Measurements from ENCODE around the gene SLC10A4. TPM values are rescaled to one million over a fixed set of nuclear protein-coding genes. Genes with fewer than 3 reads are reported as not detected.

Gene SLC10A4
- total and polyA plus RNA-seq, 2 of the 8 experiments (the other 6 are each of a cell fraction or from before 2014, with no cell fraction given), result 4.5 to 5.6 TPM

DNA sequence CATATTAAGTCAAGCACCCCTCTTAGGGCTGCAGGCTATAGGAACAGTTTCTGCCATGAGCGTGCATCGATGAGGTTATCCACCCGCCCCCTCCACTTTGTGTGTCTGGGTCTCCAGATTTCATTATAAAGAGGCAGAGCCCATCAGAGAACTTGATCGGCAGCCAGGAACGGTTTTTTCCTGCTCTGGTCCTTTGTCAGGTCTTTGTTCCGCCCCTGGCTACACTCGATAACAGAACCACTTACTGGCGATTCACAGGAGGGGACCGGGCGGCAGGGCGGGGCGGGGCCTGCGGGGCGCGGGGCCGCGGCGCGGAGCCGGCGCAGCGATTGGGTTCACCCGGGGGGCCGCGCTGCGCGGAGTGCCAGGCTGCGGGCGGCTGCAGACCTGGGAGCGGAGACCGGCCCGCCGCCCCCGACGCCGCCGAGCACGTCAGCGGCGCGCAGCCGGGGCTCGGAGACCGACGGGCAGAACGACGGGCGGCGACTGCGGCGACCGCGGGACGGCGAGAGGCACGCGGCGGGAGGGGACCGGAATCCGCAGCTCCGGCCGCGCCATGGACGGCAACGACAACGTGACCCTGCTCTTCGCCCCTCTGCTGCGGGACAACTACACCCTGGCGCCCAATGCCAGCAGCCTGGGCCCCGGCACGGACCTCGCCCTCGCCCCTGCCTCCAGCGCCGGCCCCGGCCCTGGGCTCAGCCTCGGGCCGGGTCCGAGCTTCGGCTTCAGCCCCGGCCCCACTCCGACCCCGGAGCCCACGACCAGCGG lies at the start of gene SLC10A4 (continued):
- TF ChIP-seq RBBP5 (IDR thresholded peaks at IDR 0.05; ENCODE audit: borderline replicate concordance, low read depth, low read length), result peak; percentile 70; the same call in 1 of the 2 replicates
- TF ChIP-seq, protein P1, sequence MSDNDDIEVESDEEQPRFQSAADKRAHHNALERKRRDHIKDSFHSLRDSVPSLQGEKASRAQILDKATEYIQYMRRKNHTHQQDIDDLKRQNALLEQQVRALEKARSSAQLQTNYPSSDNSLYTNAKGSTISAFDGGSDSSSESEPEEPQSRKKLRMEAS (IDR thresholded peaks at IDR 0.05), result peak; percentile 74; the same call in 1 of the 2 replicates
- no peak; the same call in 1 of the 2 replicates for TF ChIP-seq YY1 (IDR thresholded peaks at IDR 0.05; ENCODE audit: low read depth, low read length)
- TF ChIP-seq KDM4A (IDR thresholded peaks at IDR 0.05; ENCODE audit: low read depth, low read length, severe bottlenecking), result peak; percentile 79
